Loucy (cell line): ENCODE data around the gene PRDM11.

Experiments
- H2AFZ ChIP-seq: fragments of 200-600 bp; sonication (generic); 2 replicates; pipeline ENCODE4 v1.6.0; 2016; ENCODE audit warnings: antibody characterized with exemption, mild to moderate bottlenecking, low read length, moderate library complexity
- H3F3A ChIP-seq: fragments of 200-600 bp; 2 replicates; pipeline ENCODE4 v1.6.0; 2016; ENCODE audit warnings: antibody characterized with exemption, low read depth, mild to moderate bottlenecking
- H3K27me3 ChIP-seq: fragments of 200-600 bp; sonication (generic); 2 replicates; pipeline ENCODE4 v1.6.1; 2014; ENCODE audit warnings: low read length, mild to moderate bottlenecking; ENCODE audit not compliant: insufficient read depth, poor library complexity, severe bottlenecking
- H3K36me3 ChIP-seq: fragments of 200-600 bp; sonication (generic); 2 replicates; pipeline ENCODE4 v1.6.1; 2016; ENCODE audit warnings: low read length; ENCODE audit not compliant: insufficient read depth
- H3K4me1 ChIP-seq: fragments of 200-600 bp; sonication (generic); 2 replicates; pipeline ENCODE4 v1.5.1; 2014; ENCODE audit warnings: low read length, mild to moderate bottlenecking; ENCODE audit not compliant: insufficient read depth, poor library complexity, severe bottlenecking
- H3K4me2 ChIP-seq: fragments of 200-600 bp; sonication (generic); 2 replicates; pipeline ENCODE4 v1.6.0; 2014; ENCODE audit warnings: antibody characterized with exemption, low read length, low read depth, mild to moderate bottlenecking; ENCODE audit not compliant: poor library complexity, severe bottlenecking
- H3K4me3 ChIP-seq: fragments of 200-600 bp; sonication (generic); 2 replicates; pipeline ENCODE4 v1.5.1; 2014; ENCODE audit warnings: low read length, mild to moderate bottlenecking, mixed read lengths; ENCODE audit not compliant: poor library complexity, severe bottlenecking
- H3K79me2 ChIP-seq: fragments of 200-600 bp; sonication (generic); 2 replicates; pipeline ENCODE4 v1.6.1; 2014; ENCODE audit warnings: low read length; ENCODE audit not compliant: insufficient read depth
- H3K9ac ChIP-seq: fragments of 200-600 bp; sonication (generic); 2 replicates; pipeline ENCODE4 v1.6.0; 2014; ENCODE audit warnings: mild to moderate bottlenecking, low read depth, low read length, moderate library complexity; ENCODE audit not compliant: poor library complexity, severe bottlenecking
- H3K9me2 ChIP-seq: fragments of 200-600 bp; sonication (generic); replicated peaks from 2 replicates; pipeline ENCODE4 v1.6.1; 2016; ENCODE audit warnings: low read depth, low read length, mixed read lengths
- H3K9me3 ChIP-seq: fragments of 200-600 bp; sonication (generic); 2 replicates; pipeline ENCODE4 v1.6.1; 2014; ENCODE audit warnings: mild to moderate bottlenecking, antibody characterized with exemption, low read length, low read depth; ENCODE audit not compliant: insufficient read depth
- H4K20me1 ChIP-seq: fragments of 200-600 bp; sonication (generic); 2 replicates; pipeline ENCODE4 v1.6.0; 2014; ENCODE audit warnings: antibody characterized with exemption, low read length, mild to moderate bottlenecking; ENCODE audit not compliant: insufficient read depth, poor library complexity, severe bottlenecking
- CTCF ChIP-seq: fragments of 200-600 bp; sonication (generic); conservative IDR thresholded peaks from 2 replicates; pipeline ENCODE4 v1.5.1; 2014; ENCODE audit warnings: mild to moderate bottlenecking, antibody characterized with exemption, low read length
- EZH2phosphoT487 ChIP-seq: fragments of 200-600 bp; IDR thresholded peaks from 2 replicates; pipeline ENCODE4 v1.6.1; 2018; ENCODE audit warnings: antibody characterized with exemption, mild to moderate bottlenecking, moderate library complexity, borderline replicate concordance

PRDM11 gene

GRCh38 chr11:45266676-45267020 is 120.2 kb downstream of the PRDM11 start:
- Histone ChIP-seq H3K36me3 (no peaks in the 10 kb centered on the region), H3K9me3 (no peaks in the 10 kb centered on the region), H2AFZ (no peak overlapping the region)

GRCh38 chr11:45267052-45267451 is 120.6 kb downstream of the PRDM11 start:
- Histone ChIP-seq H3K9me3 (no peaks in the 10 kb centered on the region), H3K79me2 (no peaks in the 10 kb centered on the region), H3F3A (no peaks in the 10 kb centered on the region), H3K36me3 (no peaks in the 10 kb centered on the region), H4K20me1 (no peaks in the 10 kb centered on the region), H3K4me3 (no peak overlapping the region), H3K27me3 (no peaks in the 10 kb centered on the region), H3K9me2 (no peaks in the 10 kb centered on the region), H2AFZ (no peak overlapping the region), H3K9ac (no peak overlapping the region), H3K4me2 (no peak overlapping the region), H3K4me1 (peaks cover 6% of the 10 kb centered on the region)
- peak; percentile 69 for TF ChIP-seq CTCF
- TF ChIP-seq EZH2phosphoT487 = no peak

More at GRCh38 chr11:45266676-45267020, 120.2 kb downstream of the PRDM11 start:
- no peak overlapping the region for H3K4me2 ChIP-seq
- H3K4me1 ChIP-seq = peaks cover 6% of the 10 kb centered on the region
- no peaks in the 10 kb centered on the region for H3K27me3 ChIP-seq
- no peaks in the 10 kb centered on the region for H4K20me1 ChIP-seq
- no peak for TF ChIP-seq CTCF
- no peak for TF ChIP-seq EZH2phosphoT487
- H3K9me2 ChIP-seq = no peaks in the 10 kb centered on the region
- no peaks in the 10 kb centered on the region for H3K79me2 ChIP-seq
- H3F3A ChIP-seq = no peaks in the 10 kb centered on the region
- H3K4me3 ChIP-seq = no peak overlapping the region
- no peak overlapping the region for H3K9ac ChIP-seq

- H3K36me3 ChIP-seq = no peaks in the 10 kb centered on the region
- no peak overlapping the region for H3K4me2 ChIP-seq
- H4K20me1 ChIP-seq = no peaks in the 10 kb centered on the region
- no peak overlapping the region for H3K4me3 ChIP-seq
- no peaks in the 10 kb centered on the region for H3K27me3 ChIP-seq
- H3K9me2 ChIP-seq = no peaks in the 10 kb centered on the region
- H3K4me1 ChIP-seq = peaks cover 9% of the 10 kb centered on the region
- no peaks in the 10 kb centered on the region for H3K79me2 ChIP-seq
- TF ChIP-seq CTCF = no peak
- no peak for TF ChIP-seq EZH2phosphoT487
- no peaks in the 10 kb centered on the region for H3K9me3 ChIP-seq
- no peak overlapping the region for H3K9ac ChIP-seq
- H2AFZ ChIP-seq = no peak overlapping the region
- H3F3A ChIP-seq = no peaks in the 10 kb centered on the region
Observed at GRCh38 chr11:45267652-45268299, 121.3 kb downstream of the PRDM11 start.
